ENCODE measurements around the gene KCNIP4. TPM values are rescaled to one million over a fixed set of nuclear protein-coding genes. Genes with fewer than 3 reads are reported as not detected.

Gene KCNIP4
- total and polyA plus RNA-seq, 2 of the 4 experiments (the other 2 are of a cell fraction), result not detected

DNA sequence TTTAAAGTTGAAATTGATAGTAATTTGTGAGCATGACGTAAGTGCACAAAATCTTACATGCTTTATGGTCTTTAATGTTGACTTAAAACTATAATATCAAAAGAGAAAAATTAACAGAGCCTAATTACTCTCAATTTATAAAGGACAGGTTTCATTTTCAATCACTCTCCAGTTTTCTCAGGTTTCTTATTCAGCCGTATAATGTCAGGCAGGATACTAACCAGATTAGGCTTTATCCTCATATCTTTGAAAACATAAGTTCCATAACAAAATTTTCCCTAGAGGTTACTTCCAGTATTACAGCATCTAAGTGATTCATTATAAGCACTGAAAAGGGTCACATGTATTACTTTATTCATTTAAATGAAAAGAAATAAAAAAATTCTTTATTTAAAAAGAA, 756.2 kb downstream of the KCNIP4 start:
- Histone ChIP-seq H4K20me1 (ENCODE audit: insufficient read depth, low read length) (no peaks in the 10 kb centered on the region), H2BK15ac (ENCODE audit: low read depth, low read length) (no peak overlapping the region), H3K9me1 (ENCODE audit: insufficient read depth, low read length) (no peaks in the 10 kb centered on the region), H3K4me2 (ENCODE audit: low read depth, low read length) (no peak overlapping the region), H3K23ac (ENCODE audit: low read depth, low read length) (no peak overlapping the region), H3K14ac (replicated peaks; ENCODE audit: low read depth, low read length) (no peak overlapping the region), H3K9ac (ENCODE audit: low read depth, low read length) (no peak overlapping the region), H2AK9ac (replicated peaks; ENCODE audit: low read depth, low read length, poor library complexity) (no peak overlapping the region), H3K27me3 (ENCODE audit: control insufficient read depth, insufficient read depth, low read length) (no peaks in the 10 kb centered on the region), H3K4me3 (ENCODE audit: insufficient read depth, low read depth, low read length) (no peak overlapping the region), H4K8ac (ENCODE audit: low read depth in 2 of 2, low read length in 2 of 2) (no peak overlapping the region), H4K91ac (ENCODE audit: insufficient read depth, low read depth, low read length) (no peak overlapping the region), H3K18ac (ENCODE audit: low read depth, low read length) (no peak overlapping the region), H2BK20ac (ENCODE audit: low read depth, low read length) (no peak overlapping the region), H3K56ac (ENCODE audit: extremely low read depth, insufficient read depth, low read length) (no peak overlapping the region), H2BK5ac (ENCODE audit: low read depth, low read length, poor library complexity, severe bottlenecking) (no peak overlapping the region), H3K27ac (ENCODE audit: insufficient read depth, low read length) (no peak overlapping the region), H3K9me3 (ENCODE audit: control insufficient read depth, insufficient read depth, low read length) (peaks cover 6% of the 10 kb centered on the region), H2AK5ac (ENCODE audit: low read depth, low read length) (no peak overlapping the region), H3K4me1 (ENCODE audit: control insufficient read depth, insufficient read depth, low read length) (no peaks in the 10 kb centered on the region), H2AFZ (replicated peaks; ENCODE audit: low read length, poor library complexity) (no peak overlapping the region), H2BK120ac (ENCODE audit: low read depth, low read length) (no peak overlapping the region), H3K4ac (ENCODE audit: low read depth, low read length) (no peak overlapping the region), H4K5ac (ENCODE audit: low read depth, low read length) (no peak overlapping the region), H3K36me3 (ENCODE audit: control insufficient read depth, insufficient read depth, low read length) (no peaks in the 10 kb centered on the region), H3K79me1 (ENCODE audit: low read depth in 1 of 2, low read length in 2 of 2) (no peaks in the 10 kb centered on the region)
- no TSS peak for BruUV-seq (replicated peaks)
- POLR2A ChIA-PET (ENCODE audit: unreplicated experiment), result no interaction called here
- intact Hi-C loops (cut with micrococcal nuclease) (no loop called here), dilution Hi-C loops (cut with HindIII; ENCODE audit: low sequenced_read_pairs, unreplicated experiment) (no loop called here), in situ Hi-C loops (cut with MboI; ENCODE audit: low sequenced_read_pairs) (no loop called here)
- no CpG with 5 or more reads among the region's 2 CpGs for WGBS, 2 experiments (ENCODE audit: extremely low coverage in 2 of 2, insufficient read length in 1 of 2)
- DNase-seq, result no peak
- ATAC-seq (ENCODE audit: low read depth), result no peak
- CTCF ChIA-PET, result no interaction called here
- TF ChIP-seq RFX5 (IDR thresholded peaks at IDR 0.05; ENCODE audit: low read depth, low read length), result no peak
- TF ChIP-seq MXI1 (IDR thresholded peaks at IDR 0.05; ENCODE audit: borderline replicate concordance, low read depth, low read length), result no peak
- no peak for TF ChIP-seq CEBPB (IDR thresholded peaks at IDR 0.05; ENCODE audit: low read depth, low read length)
- TF ChIP-seq SMC3 (IDR thresholded peaks at IDR 0.05; ENCODE audit: low read depth, low read length), result no peak
- no peak for TF ChIP-seq RCOR1 (IDR thresholded peaks at IDR 0.05; ENCODE audit: insufficient replicate concordance, low read length)
- no peak for TF ChIP-seq POLR2A (IDR thresholded peaks at IDR 0.05; ENCODE audit: low read depth, low read length)
- TF ChIP-seq NFE2L2 (IDR thresholded peaks at IDR 0.05; ENCODE audit: low read depth, low read length), result no peak
- TF ChIP-seq CHD1 (IDR thresholded peaks at IDR 0.05; ENCODE audit: low read depth, low read length), result no peak
- TF ChIP-seq FOS (IDR thresholded peaks at IDR 0.05; ENCODE audit: low read depth, low read length), result no peak
- TF ChIP-seq, protein P1, sequence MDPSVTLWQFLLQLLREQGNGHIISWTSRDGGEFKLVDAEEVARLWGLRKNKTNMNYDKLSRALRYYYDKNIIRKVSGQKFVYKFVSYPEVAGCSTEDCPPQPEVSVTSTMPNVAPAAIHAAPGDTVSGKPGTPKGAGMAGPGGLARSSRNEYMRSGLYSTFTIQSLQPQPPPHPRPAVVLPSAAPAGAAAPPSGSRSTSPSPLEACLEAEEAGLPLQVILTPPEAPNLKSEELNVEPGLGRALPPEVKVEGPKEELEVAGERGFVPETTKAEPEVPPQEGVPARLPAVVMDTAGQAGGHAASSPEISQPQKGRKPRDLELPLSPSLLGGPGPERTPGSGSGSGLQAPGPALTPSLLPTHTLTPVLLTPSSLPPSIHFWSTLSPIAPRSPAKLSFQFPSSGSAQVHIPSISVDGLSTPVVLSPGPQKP (IDR thresholded peaks at IDR 0.05; ENCODE audit: borderline replicate concordance, low read depth, low read length), result no peak
- TF ChIP-seq, protein P2, sequence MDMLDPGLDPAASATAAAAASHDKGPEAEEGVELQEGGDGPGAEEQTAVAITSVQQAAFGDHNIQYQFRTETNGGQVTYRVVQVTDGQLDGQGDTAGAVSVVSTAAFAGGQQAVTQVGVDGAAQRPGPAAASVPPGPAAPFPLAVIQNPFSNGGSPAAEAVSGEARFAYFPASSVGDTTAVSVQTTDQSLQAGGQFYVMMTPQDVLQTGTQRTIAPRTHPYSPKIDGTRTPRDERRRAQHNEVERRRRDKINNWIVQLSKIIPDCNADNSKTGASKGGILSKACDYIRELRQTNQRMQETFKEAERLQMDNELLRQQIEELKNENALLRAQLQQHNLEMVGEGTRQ (IDR thresholded peaks at IDR 0.05; ENCODE audit: low read depth, low read length), result no peak
- TF ChIP-seq MAFK (IDR thresholded peaks at IDR 0.05; ENCODE audit: low read depth, low read length), result no peak
